A673 (cell line): ENCODE results near the gene MGAT3. TPM values are rescaled to one million over a fixed set of nuclear protein-coding genes. Genes with fewer than 3 reads are reported as not detected.
"Not testable (repeated sequence)": the region's sequence is repeated elsewhere in the genome, so short reads cannot be mapped to it uniquely, and the experiment has no call there.

ENCODE experiments used
- BruUV-seq: library from RNA; stranded (reverse); fragments of 400-500 nt; replicated peaks from 2 replicates; lab custom pipeline; 2021; lab: Mats Ljungman, UMichigan
- CTCF ChIA-PET: fragments of 300-600 bp; sonication (Branson Sonifier 250); formaldehyde crosslinking; loops from one replicate; lab custom pipeline; 2022; ENCODE audit warnings: antibody characterized with exemption; lab: Charles Lee
- POLR2A ChIA-PET: fragments of 300-600 bp; sonication (Branson Sonifier 250); formaldehyde crosslinking; loops from one replicate; lab custom pipeline; 2022; ENCODE audit warnings: antibody characterized with exemption; ENCODE audit not compliant: low non-redundant PET; lab: Charles Lee
- DNase-seq: peaks from one replicate; pipeline ENCODE4 v3.0.0-alpha.2; 2015; ENCODE audit warnings: low spot score
- H3K27ac ChIP-seq: fragments of 200-600 bp; sonication (generic); 2 replicates; pipeline ENCODE4 v1.5.1; 2016; ENCODE audit warnings: mixed run types, low read depth, mild to moderate bottlenecking, mixed read lengths, antibody characterized with exemption, low read length; ENCODE audit not compliant: poor library complexity, severe bottlenecking
- H3K27me3 ChIP-seq: fragments of 200-600 bp; sonication (generic); replicated peaks from 2 replicates; pipeline ENCODE4 v1.6.1; 2017; ENCODE audit warnings: mixed run types, low read depth, mild to moderate bottlenecking, mixed read lengths, antibody characterized with exemption, low read length; ENCODE audit not compliant: insufficient read depth, poor library complexity
- H3K36me3 ChIP-seq: fragments of 200-600 bp; sonication (generic); 2 replicates; pipeline ENCODE4 v1.6.1; 2016; ENCODE audit warnings: mixed run types, mild to moderate bottlenecking, mixed read lengths, antibody characterized with exemption, low read length; ENCODE audit not compliant: insufficient read depth, poor library complexity, severe bottlenecking
- H3K4me1 ChIP-seq: fragments of 200-600 bp; sonication (generic); 2 replicates; pipeline ENCODE4 v1.6.1; 2017; ENCODE audit warnings: mixed run types, mild to moderate bottlenecking, mixed read lengths, antibody characterized with exemption, low read length; ENCODE audit not compliant: insufficient read depth, poor library complexity, severe bottlenecking
- H3K4me3 ChIP-seq: fragments of 200-600 bp; sonication (generic); 2 replicates; pipeline ENCODE4 v1.5.1; 2016; ENCODE audit warnings: low read depth, mixed run types, mild to moderate bottlenecking, mixed read lengths, low read length; ENCODE audit not compliant: poor library complexity, severe bottlenecking
- H3K9me3 ChIP-seq: fragments of 200-600 bp; sonication (generic); 2 replicates; pipeline ENCODE4 v1.6.1; 2016; ENCODE audit warnings: mixed run types, low read depth, mild to moderate bottlenecking, mixed read lengths, antibody characterized with exemption, low read length; ENCODE audit not compliant: poor library complexity, severe bottlenecking
- CTCF ChIP-seq: fragments of 300-800, 200-600 bp; sonication (generic); conservative IDR thresholded peaks from 2 replicates; pipeline ENCODE4 v1.5.1; 2017; ENCODE audit warnings: low read depth, mild to moderate bottlenecking, antibody characterized with exemption, low read length, moderate library complexity, mixed read lengths
- EZH2 ChIP-seq: fragments of 200-600 bp; sonication (generic); IDR thresholded peaks from 2 replicates; pipeline ENCODE4 v1.6.1; 2017; ENCODE audit warnings: borderline replicate concordance, low read depth, mild to moderate bottlenecking, mixed read lengths, antibody characterized with exemption, low read length; ENCODE audit not compliant: poor library complexity, severe bottlenecking
- intact Hi-C: fragments of 100-400 bp; cut with micrococcal nuclease; formaldehyde crosslinking; loops from one replicate; pipeline ENCODE4 v1.10.0; 2022; ENCODE audit not compliant: unreplicated experiment
- total RNA-seq: library from RNA; stranded (reverse); gene quantifications from 2 replicates; pipeline ENCODE4 v1.2.3, GENCODE V29; 2021

MGAT3 gene
- total RNA-seq, 1 experiment from 2014 or later = 2.7 TPM

DNA sequence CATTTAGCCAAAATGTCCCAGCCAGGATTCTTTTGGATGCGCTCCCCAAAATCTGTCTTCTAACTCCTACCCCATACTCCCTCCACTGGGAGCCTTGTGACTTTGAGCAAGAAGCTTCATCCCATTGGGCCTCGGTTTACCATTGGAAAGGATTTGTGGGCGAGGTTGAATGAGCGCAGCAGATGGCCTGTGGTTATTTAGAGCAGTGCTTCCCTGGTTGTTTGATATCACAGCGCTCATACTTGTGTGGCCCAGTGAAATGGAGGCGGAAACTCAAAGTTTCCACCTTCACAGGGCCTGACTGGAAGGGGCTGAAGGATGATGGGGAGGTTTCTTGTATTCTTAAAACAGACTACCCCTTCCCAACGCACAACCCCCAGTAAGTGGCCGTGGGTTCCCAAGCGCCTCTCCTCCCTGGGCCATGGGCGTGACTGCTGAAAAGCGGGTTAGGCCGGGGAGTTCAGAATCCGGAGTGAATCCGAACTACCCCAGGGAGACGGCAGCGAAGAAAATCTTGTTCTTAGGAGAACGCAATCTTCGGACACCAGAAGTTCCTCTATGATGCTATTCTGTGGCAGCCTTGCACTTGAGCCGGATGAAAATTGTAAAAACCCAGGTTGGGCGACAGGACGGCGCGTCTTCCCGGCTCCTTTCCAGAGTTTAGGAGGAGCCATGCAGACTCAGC lies 62.3 kb downstream of the MGAT3 start:
- peak; percentile 62 for DNase-seq
- ChIA-PET CTCF (no interaction called here), POLR2A (interaction anchor here (0.6 to 1.0 kb wide), 2 partner anchors 199 to 402 kb away, joined by 3 read pairs; partner anchors contain the start of gene RPL3)
- TSS peak; percentile 82 for BruUV-seq
- peak overlapping the region; percentile 99 for H3K27ac ChIP-seq
- H3K4me3 ChIP-seq = peak overlapping the region; percentile 97
- TF ChIP-seq EZH2 (no peak), CTCF (no peak)
- no peaks in the 10 kb centered on the region for H3K27me3 ChIP-seq
- intact Hi-C loops = no loop called here
- H3K36me3 ChIP-seq = peaks cover 70% of the 10 kb centered on the region
- H3K9me3 ChIP-seq = no peaks in the 10 kb centered on the region
- H3K4me1 ChIP-seq = peaks cover 20% of the 10 kb centered on the region

- Histone ChIP-seq H3K9me3 (no peaks in the 10 kb centered on the region), H3K27me3 (no peaks in the 10 kb centered on the region), H3K4me3 (peak overlapping the region; percentile 97), H3K36me3 (peaks cover 70% of the 10 kb centered on the region), H3K4me1 (peaks cover 20% of the 10 kb centered on the region), H3K27ac (peak overlapping the region; percentile 99)
- intact Hi-C loops = loop anchor here (1.0 to 10.0 kb wide), 2 partner anchors 17 to 125 kb away; partner anchors contain the start of genes MIEF1 and TAB1
- peak; percentile 99 for DNase-seq
- BruUV-seq = no TSS peak
- POLR2A ChIA-PET = interaction anchor here (0.6 to 1.0 kb wide), 7 partner anchors 24 to 808 kb away, joined by 3 to 11 read pairs (median 5); partner anchors contain the start of gene RPL3
- TF ChIP-seq CTCF (peak; percentile 33; the same call in 1 of the 2 replicates), EZH2 (no peak)
- CTCF ChIA-PET = interaction anchor here (0.7 kb wide), 1 partner anchor 9 kb away, joined by 4 read pairs; no protein-coding TSS in a partner anchor
These were observed 62.9 kb downstream of the MGAT3 start for GRCh38 chr22:39519681-39520225.

- ChIA-PET POLR2A (interaction anchor here (0.6 to 1.0 kb wide), 7 partner anchors 24 to 809 kb away, joined by 3 to 11 read pairs (median 5); partner anchors contain the start of gene RPL3), CTCF (interaction anchor here (0.7 kb wide), 1 partner anchor 8 kb away, joined by 4 read pairs; no protein-coding TSS in a partner anchor)
- TF ChIP-seq EZH2 = no peak
- TF ChIP-seq CTCF = no peak
- no peaks in the 10 kb centered on the region for H3K27me3 ChIP-seq
- peaks cover 70% of the 10 kb centered on the region for H3K36me3 ChIP-seq
- peak within 1 kb of the TSS; percentile 99 for H3K27ac ChIP-seq
- BruUV-seq = TSS peak; percentile 63
- H3K4me3 ChIP-seq = peak within 1 kb of the TSS; percentile 97
- peak; percentile 71 for DNase-seq
- H3K9me3 ChIP-seq = no peaks in the 10 kb centered on the region
- H3K4me1 ChIP-seq = peaks cover 20% of the 10 kb centered on the region
- intact Hi-C loops = loop anchor here (1.0 to 10.0 kb wide), 2 partner anchors 18 to 126 kb away; partner anchors contain the start of genes MIEF1 and TAB1
These were observed 63.7 kb downstream of the MGAT3 start, which contains the start of gene ATF4 for GRCh38 chr22:39520226-39521105. ATF4 (plus strand) TSS chr22:39520562; CDS start chr22:39521446, 884 bp downstream.

DNA sequence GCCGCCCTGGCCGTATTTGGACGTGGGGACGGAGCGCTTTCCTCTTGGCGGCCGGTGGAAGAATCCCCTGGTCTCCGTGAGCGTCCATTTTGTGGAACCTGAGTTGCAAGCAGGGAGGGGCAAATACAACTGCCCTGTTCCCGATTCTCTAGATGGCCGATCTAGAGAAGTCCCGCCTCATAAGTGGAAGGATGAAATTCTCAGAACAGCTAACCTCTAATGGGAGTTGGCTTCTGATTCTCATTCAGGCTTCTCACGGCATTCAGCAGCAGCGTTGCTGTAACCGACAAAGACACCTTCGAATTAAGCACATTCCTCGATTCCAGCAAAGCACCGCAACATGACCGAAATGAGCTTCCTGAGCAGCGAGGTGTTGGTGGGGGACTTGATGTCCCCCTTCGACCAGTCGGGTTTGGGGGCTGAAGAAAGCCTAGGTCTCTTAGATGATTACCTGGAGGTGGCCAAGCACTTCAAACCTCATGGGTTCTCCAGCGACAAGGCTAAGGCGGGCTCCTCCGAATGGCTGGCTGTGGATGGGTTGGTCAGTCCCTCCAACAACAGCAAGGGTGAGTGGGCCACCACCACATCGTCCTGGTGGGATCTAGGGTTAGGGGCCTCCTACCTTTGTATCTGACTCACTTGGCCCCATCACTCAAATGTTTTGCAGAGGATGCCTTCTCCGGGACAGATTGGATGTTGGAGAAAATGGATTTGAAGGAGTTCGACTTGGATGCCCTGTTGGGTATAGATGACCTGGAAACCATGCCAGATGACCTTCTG lies 64.5 kb downstream of the MGAT3 start:
- H3K9me3 ChIP-seq, DNase-seq, POLR2A ChIA-PET, H3K27me3 ChIP-seq, BruUV-seq, CTCF ChIA-PET: not testable (repeated sequence)
- Histone ChIP-seq H3K4me1 (peaks cover 20% of the 10 kb centered on the region), H3K27ac (peak overlapping the region; percentile 99), H3K36me3 (peaks cover 62% of the 10 kb centered on the region), H3K4me3 (peak overlapping the region; percentile 97)
- intact Hi-C loops = loop anchor here (10.0 kb wide), 1 partner anchor 126 kb away; the partner anchor contains the start of gene TAB1
